HG02798 (cell line): ENCODE data around the gene ADARB2.
"Not testable (repeated sequence)": the region's sequence is repeated elsewhere in the genome, so short reads cannot be mapped to it uniquely, and the experiment has no call there.

Experiments used
- ATAC-seq: cut with Tn5 transposase; IDR thresholded peaks from one replicate; pipeline ENCODE4 v1.9.1; 2021; ENCODE audit warnings: mild to moderate bottlenecking; ENCODE audit not compliant: unreplicated experiment, poor library complexity

Gene ADARB2

DNA sequence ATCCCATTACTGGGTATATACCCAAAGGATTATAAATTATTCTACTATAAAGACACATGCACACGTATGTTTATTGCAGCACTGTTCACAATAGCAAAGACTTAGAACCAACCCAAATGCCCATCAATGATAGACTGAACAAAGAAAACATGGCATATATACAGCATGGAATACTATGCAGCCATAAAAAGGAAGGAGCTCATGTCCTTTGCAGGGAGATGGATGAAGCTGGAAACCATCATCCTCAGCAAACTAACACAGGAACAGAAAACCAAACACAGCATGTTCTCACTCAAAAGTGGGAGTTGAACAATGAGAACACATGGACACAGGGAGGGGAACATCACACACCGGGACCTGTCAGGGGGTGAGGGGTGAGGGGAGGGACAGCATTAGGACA is 199.9 kb downstream of the ADARB2 start:
- not testable (repeated sequence) for ATAC-seq

- no peak for ATAC-seq
Observed at GRCh38 chr10:1536341-1536740, 201.0 kb downstream of the ADARB2 start.

GRCh38 chr10:1535301-1535965 is 201.9 kb downstream of the ADARB2 start:
- no peak for ATAC-seq

- ATAC-seq: no peak
Observed at GRCh38 chr10:1534820-1535219, 202.5 kb downstream of the ADARB2 start.

GRCh38 chr10:1532636-1533035 is 204.7 kb downstream of the ADARB2 start:
- no peak for ATAC-seq

DNA sequence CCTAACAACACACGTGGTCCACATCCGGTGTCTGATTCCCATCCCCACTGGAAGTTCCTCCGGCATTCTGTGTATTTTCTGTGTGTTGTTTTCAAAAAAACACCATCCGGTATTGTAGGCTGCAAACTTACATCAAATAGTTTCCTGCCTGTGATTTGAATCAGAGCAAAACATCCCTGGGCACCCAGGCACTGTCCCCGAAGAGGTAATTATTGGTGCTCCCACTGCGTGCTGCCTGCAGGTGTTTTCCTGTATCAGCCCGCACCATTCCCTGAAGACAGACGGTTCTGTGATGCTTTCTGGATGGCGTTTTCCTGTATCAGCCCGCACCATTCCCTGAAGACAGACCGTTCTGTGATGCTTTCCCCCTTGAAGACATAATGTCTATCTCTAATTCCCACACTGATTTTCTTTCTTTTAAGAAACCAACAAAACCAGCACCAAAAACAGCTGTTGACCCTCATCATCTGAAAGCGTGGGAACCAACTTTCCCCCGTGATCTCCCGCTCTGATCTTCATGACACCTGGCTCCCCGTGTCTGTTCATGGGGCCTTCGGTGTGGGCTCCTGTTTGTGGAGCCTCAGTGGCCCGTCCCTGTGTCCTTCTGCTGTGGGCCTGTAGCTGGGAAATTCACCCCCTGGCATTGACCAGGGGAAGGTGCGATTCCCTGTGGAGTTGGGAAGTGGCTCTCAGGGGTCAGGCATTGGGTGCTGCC is 205.3 kb downstream of the ADARB2 start:
- ATAC-seq: no peak

GRCh38 chr10:1530871-1531517 is 206.3 kb downstream of the ADARB2 start:
- ATAC-seq: no peak

DNA sequence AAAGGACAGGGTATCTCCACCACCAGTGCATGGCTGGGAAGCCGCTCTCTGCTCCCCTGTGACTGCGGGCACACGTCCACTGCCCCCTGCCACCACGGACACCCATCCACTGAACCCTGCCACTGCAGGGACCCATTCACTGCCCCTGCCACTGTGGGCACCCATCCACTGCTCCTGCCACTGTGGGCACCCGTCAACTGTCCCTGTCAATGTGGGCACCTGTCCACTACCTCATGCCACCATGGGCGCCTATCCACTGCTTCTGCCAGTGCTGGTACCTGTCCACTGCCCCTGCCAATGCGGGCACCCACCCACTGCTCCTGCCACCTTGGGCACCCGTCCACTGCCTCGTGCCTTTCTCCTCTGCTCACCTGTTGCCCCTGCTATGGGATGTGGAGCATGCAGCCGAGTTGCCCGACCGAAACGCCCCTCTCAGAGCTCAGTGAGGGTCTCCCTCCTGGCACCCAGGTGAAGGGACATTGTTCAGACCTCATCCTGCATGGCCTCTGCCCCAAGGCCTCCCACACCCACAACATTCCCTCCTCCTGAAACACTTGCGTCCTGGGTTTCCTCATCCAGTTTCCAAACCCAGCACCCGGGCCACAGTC is 207.4 kb downstream of the ADARB2 start:
- no peak for ATAC-seq

- ATAC-seq: no peak
Observed at GRCh38 chr10:1527951-1528350, 209.4 kb downstream of the ADARB2 start.

- no peak for ATAC-seq
Observed at GRCh38 chr10:1526436-1527055, 210.8 kb downstream of the ADARB2 start.

DNA sequence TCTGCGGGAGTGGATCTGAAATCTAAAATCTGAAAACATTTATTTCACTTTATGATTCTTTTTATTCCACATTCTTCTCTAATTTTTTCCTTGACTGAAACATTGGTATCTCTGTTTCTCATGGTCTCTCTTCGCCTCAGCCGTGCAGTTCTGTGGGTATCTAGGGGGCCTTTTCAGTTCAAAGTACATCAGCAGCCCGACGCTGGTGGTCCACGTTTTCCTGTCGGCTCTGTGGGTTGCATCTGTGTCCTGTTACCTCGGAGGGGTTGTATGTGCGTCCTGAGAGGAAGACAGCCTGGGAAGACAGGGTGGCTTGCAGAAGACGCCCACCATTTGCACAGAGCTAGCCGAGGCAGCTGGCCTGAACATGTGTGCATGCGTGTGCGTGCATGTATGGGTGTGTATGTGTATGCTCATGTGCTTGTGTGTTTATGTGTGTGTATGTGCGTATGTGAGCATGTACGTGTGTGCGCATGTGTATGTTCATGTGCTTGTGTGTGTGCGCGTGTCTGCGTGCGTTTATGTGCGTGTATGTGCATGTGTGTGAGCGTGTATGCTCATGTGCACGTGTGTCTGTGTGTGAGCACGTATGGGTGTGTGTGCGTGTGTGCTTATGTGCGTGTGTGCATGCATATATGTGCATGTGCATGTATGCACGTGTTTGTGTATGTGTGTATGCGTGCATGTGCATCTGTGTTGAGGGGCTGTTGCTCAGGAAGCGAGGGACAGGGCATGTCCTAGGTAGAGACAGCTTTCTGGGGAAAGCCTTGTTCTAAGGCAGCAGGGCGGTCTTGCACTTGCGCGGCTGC is 211.8 kb downstream of the ADARB2 start:
- ATAC-seq: no peak

DNA sequence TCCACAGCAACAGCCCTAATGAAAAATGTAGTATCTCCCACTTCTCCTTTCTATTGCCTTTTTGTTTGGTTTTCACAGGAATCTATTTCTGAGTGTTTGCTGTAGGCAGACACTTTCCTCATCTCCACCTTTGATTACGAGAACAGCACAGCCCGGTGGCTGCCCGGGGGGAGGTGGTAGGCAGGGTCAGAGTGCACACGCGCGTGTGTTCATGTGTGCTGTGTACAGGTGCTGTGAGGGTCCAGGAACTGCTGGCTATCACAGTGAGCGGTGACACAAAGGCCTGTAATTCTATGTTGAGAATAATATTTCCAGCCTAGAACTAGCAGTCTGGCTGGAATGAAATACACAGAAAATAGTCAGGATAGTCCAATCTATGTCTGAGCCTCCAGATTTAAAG is 212.8 kb downstream of the ADARB2 start:
- no peak for ATAC-seq

DNA sequence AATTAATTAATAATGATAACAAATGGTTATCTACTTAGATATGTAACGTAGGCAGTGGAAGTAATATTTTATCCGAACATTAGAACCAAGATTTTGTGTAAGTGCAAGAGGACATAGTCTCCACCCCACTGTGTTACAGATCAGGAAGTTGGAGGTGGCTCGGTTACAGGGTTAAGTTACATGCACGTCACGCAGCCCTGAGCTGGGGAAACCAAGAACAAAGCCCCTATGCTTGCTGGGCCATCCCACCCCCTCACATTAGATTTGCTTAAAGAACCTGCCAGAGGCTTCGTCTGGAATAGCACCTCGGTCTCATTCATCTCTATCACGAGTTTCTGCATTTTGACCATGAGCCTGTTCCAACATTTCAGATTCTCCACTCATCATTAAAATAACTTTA is 214.1 kb downstream of the ADARB2 start:
- ATAC-seq: no peak

GRCh38 chr10:1522237-1522636 is 215.1 kb downstream of the ADARB2 start:
- no peak for ATAC-seq

DNA sequence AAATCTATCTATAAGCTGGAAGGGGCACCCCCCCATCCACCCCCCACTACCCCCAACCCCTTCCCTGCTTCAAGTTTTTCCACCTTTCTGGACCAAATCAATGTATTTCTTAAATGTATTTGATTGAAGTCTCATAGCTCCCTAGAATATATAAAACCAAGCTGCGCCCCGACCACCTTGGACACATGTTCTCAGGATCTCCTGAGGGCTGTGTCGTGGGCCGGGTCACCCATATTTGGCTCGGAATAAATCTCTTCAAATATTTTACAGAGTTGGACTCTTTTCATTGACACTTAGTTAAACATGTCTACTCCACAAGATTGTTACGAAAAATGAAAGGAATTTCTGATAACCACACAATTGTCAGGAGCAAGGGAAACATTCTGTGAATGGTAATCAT is 215.6 kb downstream of the ADARB2 start:
- ATAC-seq: no peak

DNA sequence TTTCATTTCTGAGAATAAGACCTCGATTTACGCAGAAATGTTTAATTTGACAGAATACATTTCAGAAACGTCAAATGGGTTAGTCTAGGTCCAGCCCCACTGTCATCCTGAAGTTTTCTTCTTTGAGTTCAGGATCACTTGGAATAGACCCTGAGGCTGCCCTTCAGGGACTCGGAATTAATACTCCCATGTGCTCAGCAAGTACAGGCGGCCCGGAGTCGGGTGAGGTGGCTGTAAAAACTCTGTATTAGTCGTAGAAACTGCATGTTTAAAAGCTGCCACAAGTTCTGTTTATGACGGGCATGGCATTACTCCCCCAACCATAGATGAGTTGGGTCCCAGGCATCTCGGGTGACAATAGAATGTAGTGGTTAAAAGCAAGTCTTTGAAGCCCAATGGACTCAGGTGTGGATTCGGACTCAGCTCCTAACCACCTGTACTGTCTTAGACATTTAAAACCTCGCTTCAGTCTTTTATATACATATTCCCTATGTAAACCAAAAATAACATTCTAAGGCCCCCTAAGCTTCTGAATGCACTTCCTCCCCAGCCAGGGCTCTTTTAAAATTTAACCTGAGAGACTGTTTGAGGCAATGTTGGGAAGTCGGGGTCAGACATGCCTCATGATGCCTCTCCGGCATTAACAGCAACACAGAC is 216.3 kb downstream of the ADARB2 start:
- ATAC-seq: no peak

DNA sequence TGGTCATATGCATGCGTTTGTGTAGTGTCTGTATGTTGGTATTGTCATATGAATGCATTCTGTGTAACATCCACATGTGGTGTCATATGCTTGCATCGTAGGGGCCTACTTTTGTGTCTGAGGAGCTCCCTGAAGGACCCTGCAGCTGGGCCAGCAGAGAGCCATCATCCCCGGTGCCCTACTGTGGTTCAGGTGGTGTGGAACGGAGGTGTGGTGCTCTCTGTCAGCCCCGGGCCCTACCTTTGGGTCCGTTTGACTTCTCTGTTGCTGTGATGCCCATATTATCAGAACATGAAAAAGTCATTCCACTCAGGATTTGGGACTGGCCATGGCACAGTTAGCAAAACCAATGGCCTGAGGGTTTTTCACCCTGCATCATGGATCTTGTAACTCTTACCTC is 217.9 kb downstream of the ADARB2 start:
- no peak for ATAC-seq

- ATAC-seq: no peak
Observed at GRCh38 chr10:1517684-1518083, 219.6 kb downstream of the ADARB2 start.

- no peak for ATAC-seq
Observed at GRCh38 chr10:1516492-1517165, 220.7 kb downstream of the ADARB2 start.
